ENCODE results near the gene NOL12. TPM values are rescaled to one million over a fixed set of nuclear protein-coding genes. Genes with fewer than 3 reads are reported as not detected.

Gene NOL12
- polyA plus RNA-seq, 1 donor from 2014 or later: 90.0 TPM

GRCh38 chr22:37674951-37675929 is 10.9 kb upstream of the NOL12 start, which contains the start of gene LGALS1:
Gene LGALS1, plus strand, starts transcription at chr22:37675636. Its CDS starts 67 bp downstream, at chr22:37675703.
- no peaks in the 10 kb centered on the region for H3K36me3 ChIP-seq (ENCODE audit: insufficient read depth, low read length)
- no peaks in the 10 kb centered on the region for H4K20me1 ChIP-seq (ENCODE audit: insufficient read depth)
- no peak within 1 kb of the TSS for H2AFZ ChIP-seq (ENCODE audit: low read depth, low read length)
- no peak within 1 kb of the TSS for H3K4me2 ChIP-seq (ENCODE audit: low read length)
- H3K27ac ChIP-seq (ENCODE audit: low read length): no peak within 1 kb of the TSS
- H3K9me2 ChIP-seq (ENCODE audit: insufficient read depth, low read length): no peaks in the 10 kb centered on the region
- no peak within 1 kb of the TSS for H3K9ac ChIP-seq (ENCODE audit: low read length)
- H3K9me3 ChIP-seq (ENCODE audit: low read length): no peaks in the 10 kb centered on the region
- H3K4me3 ChIP-seq (ENCODE audit: low read length): no peak within 1 kb of the TSS
- no peaks in the 10 kb centered on the region for H3K27me3 ChIP-seq (ENCODE audit: insufficient read depth, low read depth, low read length)
- no peaks in the 10 kb centered on the region for H3K79me2 ChIP-seq (replicated peaks; ENCODE audit: insufficient read depth, low read length)
- no peaks in the 10 kb centered on the region for H3F3A ChIP-seq (ENCODE audit: insufficient read depth, low read length, poor library complexity, severe bottlenecking)
- TF ChIP-seq EP300 (conservative IDR thresholded peaks at IDR 0.05; ENCODE audit: poor library complexity, severe bottlenecking): no peak
- TF ChIP-seq POLR2AphosphoS5 (IDR thresholded peaks at IDR 0.05): no peak
- no peak for TF ChIP-seq MXI1 (conservative IDR thresholded peaks at IDR 0.05; ENCODE audit: poor library complexity, severe bottlenecking)
- no peak for TF ChIP-seq REST (IDR thresholded peaks at IDR 0.05; ENCODE audit: borderline replicate concordance)
- no peak for TF ChIP-seq CTCF (IDR thresholded peaks at IDR 0.05; ENCODE audit: poor library complexity, severe bottlenecking)
- TF ChIP-seq RAD21 (conservative IDR thresholded peaks at IDR 0.05): no peak
- no peak for TF ChIP-seq TAF1 (IDR thresholded peaks at IDR 0.05; ENCODE audit: low read depth)
- no peak for TF ChIP-seq SMC3 (conservative IDR thresholded peaks at IDR 0.05; ENCODE audit: poor library complexity)
- no peak for TF ChIP-seq EZH2 (IDR thresholded peaks at IDR 0.05; ENCODE audit: borderline replicate concordance, insufficient read depth, low read length, poor library complexity, severe bottlenecking)

GRCh38 chr22:37675930-37676735 is 10.0 kb upstream of the NOL12 start:
- Histone ChIP-seq H3K9ac (ENCODE audit: low read length) (no peak overlapping the region), H3K9me3 (ENCODE audit: low read length) (no peaks in the 10 kb centered on the region), H3K27me3 (ENCODE audit: insufficient read depth, low read depth, low read length) (no peaks in the 10 kb centered on the region), H3K4me3 (ENCODE audit: low read length) (no peak overlapping the region), H3K36me3 (ENCODE audit: insufficient read depth, low read length) (no peaks in the 10 kb centered on the region), H3K27ac (ENCODE audit: low read length) (no peak overlapping the region), H3K4me2 (ENCODE audit: low read length) (no peak overlapping the region), H3K79me2 (replicated peaks; ENCODE audit: insufficient read depth, low read length) (no peaks in the 10 kb centered on the region), H2AFZ (ENCODE audit: low read depth, low read length) (no peak overlapping the region), H3F3A (ENCODE audit: insufficient read depth, low read length, poor library complexity, severe bottlenecking) (no peaks in the 10 kb centered on the region), H3K9me2 (ENCODE audit: insufficient read depth, low read length) (no peaks in the 10 kb centered on the region), H4K20me1 (ENCODE audit: insufficient read depth) (no peaks in the 10 kb centered on the region)
- TF ChIP-seq MXI1 (conservative IDR thresholded peaks at IDR 0.05; ENCODE audit: poor library complexity, severe bottlenecking) (no peak), EZH2 (IDR thresholded peaks at IDR 0.05; ENCODE audit: borderline replicate concordance, insufficient read depth, low read length, poor library complexity, severe bottlenecking) (no peak), RAD21 (conservative IDR thresholded peaks at IDR 0.05) (no peak), CTCF (IDR thresholded peaks at IDR 0.05; ENCODE audit: poor library complexity, severe bottlenecking) (no peak), SMC3 (conservative IDR thresholded peaks at IDR 0.05; ENCODE audit: poor library complexity) (no peak), REST (IDR thresholded peaks at IDR 0.05; ENCODE audit: borderline replicate concordance) (no peak), POLR2AphosphoS5 (IDR thresholded peaks at IDR 0.05) (no peak), TAF1 (IDR thresholded peaks at IDR 0.05; ENCODE audit: low read depth) (no peak), EP300 (conservative IDR thresholded peaks at IDR 0.05; ENCODE audit: poor library complexity, severe bottlenecking) (no peak)
